ENCODE data around the gene CACNA1S.

The CACNA1S gene

GRCh38 chr1:201008666-201009360 is 103.4 kb downstream of the CACNA1S start:
- DNase-seq: no peak

DNA sequence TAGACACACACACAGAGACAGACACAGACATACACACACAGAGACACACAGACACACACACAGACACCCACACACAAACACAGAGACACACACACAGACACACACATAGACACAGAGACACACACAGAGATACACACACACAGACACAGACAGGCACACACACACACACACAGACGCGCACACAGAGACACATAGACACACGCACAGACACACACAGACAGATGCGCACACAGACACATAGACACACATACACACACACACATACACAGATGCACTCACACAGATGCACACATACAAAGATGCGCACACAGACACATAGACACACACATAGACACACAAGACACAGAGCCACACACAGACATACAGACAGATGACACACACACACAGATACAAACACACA is 104.7 kb downstream of the CACNA1S start:
- no peak for DNase-seq

GRCh38 chr1:201006450-201006849 is 105.8 kb downstream of the CACNA1S start:
- DNase-seq: no peak

- DNase-seq: no peak
Observed at GRCh38 chr1:201004732-201005131, 107.5 kb downstream of the CACNA1S start.

DNA sequence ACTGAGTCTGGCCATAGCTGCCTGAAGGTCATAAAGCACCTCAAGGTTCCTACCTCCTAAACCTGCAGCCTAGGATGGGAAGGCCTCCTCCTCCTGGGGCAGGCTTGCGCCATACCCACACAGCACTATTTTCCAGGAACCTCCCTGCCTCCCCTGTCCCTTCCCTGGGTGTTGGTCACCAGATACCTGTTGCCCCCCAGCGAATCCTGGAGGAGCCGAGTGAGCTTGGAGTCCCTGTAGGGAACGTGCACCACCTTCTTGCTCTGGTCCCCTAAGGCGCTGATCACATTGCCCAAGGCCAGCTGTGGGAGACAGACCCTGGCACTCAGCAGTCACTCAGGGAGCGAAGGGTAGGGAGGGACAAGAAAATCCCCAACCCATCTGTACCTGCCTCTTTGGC is 108.1 kb downstream of the CACNA1S start:
- no peak for DNase-seq

DNA sequence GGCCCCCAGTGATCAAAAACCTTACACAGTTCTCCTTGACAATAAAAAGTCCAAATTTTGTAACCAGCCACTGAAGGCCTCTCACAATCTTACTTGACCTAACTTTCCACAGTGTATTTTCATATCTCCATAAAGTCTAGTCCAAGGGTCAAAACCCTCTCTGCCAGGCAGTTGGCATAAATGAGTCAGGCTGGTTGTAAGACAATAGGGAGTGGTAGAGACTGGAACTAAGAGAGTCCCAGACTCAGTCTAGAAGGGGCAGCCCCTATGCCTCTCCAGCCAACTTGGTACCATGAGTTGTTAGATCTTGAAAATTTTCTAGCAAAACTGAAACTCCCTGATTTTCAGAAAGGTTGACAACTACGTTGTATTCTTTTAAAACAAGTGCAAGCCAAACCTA is 109.7 kb downstream of the CACNA1S start:
- DNase-seq: no peak

GRCh38 chr1:201001962-201002361 is 110.3 kb downstream of the CACNA1S start:
- DNase-seq: no peak

DNA sequence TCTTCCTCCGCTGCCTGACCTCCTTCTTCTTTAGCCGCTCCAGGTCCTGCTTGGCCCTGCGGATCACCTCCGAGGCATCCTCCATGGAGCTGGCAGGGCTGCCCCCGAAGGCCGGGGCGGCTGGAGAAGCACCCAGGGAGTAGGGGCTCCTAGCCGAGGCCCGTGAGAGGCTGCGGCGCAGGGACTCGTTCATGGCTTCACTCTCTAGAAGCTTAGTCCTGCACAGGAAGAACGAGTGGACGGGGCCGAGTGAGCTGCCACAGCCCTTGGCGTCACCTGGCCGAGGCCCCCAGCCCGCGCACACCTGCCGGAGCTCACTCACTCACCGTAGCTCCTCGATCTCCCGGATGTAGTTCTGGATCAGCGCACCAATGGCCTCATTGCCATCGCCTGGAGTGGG is 111.8 kb downstream of the CACNA1S start:
- DNase-seq: no peak

DNA sequence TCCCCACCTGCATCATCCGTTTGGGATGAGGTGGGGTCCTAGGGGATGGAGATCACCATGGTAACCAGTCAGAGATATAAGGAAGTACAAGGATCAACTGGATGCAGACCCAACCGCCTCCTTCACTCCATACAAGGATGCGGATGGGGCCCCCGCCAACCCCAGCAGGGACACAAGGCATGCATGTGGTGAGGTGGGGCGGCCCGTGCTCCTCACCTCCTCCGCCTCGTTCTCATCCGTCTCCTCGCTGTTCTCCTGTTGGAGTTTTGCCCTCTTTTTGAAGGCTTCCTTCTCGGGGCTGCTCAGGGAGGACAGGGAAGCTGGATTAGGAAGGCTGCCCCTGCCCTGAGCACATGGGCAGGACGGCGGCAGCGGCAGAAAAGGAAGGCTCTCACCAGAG is 112.6 kb downstream of the CACNA1S start:
- no peak for DNase-seq

GRCh38 chr1:200998323-200998722 is 113.9 kb downstream of the CACNA1S start:
- DNase-seq: no peak

- DNase-seq: no peak
Observed at GRCh38 chr1:200992382-200993048, 119.7 kb downstream of the CACNA1S start.

- DNase-seq: no peak
Observed at GRCh38 chr1:200991097-200991614, 121.1 kb downstream of the CACNA1S start.

GRCh38 chr1:200990114-200990513 is 122.1 kb downstream of the CACNA1S start:
- DNase-seq: no peak

Measured in activated CD8-positive, alpha-beta memory T cell treated with anti-CD3 and anti-CD28 coated beads for 24 hours (primary cell).